ENCODE results near the gene ING4.
A peak's percentile ranks its signal among the peaks of the same experiment; 100 is the strongest.

Gene ING4

GRCh38 chr12:6662602-6662905 lies 365 bp downstream of the ING4 start:
- Histone ChIP-seq H3K27me3 (no peaks in the 10 kb centered on the region), H3K36me3 (peaks cover 18 to 41% (median 22%) of the 10 kb centered on the region in 3 donors), H3K9me3 (no peaks in the 10 kb centered on the region), H3K27ac (peak overlapping the region; percentile 81 to 83), H3K4me3 (peak overlapping the region; percentile 67 to 93), H3K4me1 (peaks cover 0 to 20% (median 13%) of the 10 kb centered on the region in 4 donors)
- DNase-seq: no peak
- intact Hi-C loops (cut with DNase I; ENCODE audit: low total_unique reads): loop anchor here (10.0 kb wide), 1 partner anchor 48 kb away; no protein-coding TSS in a partner anchor
- TF ChIP-seq CTCF (IDR thresholded peaks at IDR 0.05): no peak

GRCh38 chr12:6653987-6654386 lies 8.9 kb downstream of the ING4 start:
- H3K9me3 ChIP-seq: no peaks in the 10 kb centered on the region
- no peak for DNase-seq
- H3K4me3 ChIP-seq: no peak overlapping the region
- TF ChIP-seq CTCF (IDR thresholded peaks at IDR 0.05): no peak
- intact Hi-C loops (cut with DNase I; ENCODE audit: low total_unique reads): no loop called here
- H3K4me1 ChIP-seq: no peaks in the 10 kb centered on the region
- no peaks in the 10 kb centered on the region for H3K27me3 ChIP-seq
- H3K27ac ChIP-seq: no peak overlapping the region
- H3K36me3 ChIP-seq: peaks cover 76 to 99% (median 91%) of the 10 kb centered on the region in 3 donors

GRCh38 chr12:6653342-6653741 lies 9.6 kb downstream of the ING4 start:
- no peak overlapping the region for H3K27ac ChIP-seq
- DNase-seq: no peak
- no peak for TF ChIP-seq CTCF (IDR thresholded peaks at IDR 0.05)
- no peaks in the 10 kb centered on the region for H3K27me3 ChIP-seq
- no peak overlapping the region for H3K4me3 ChIP-seq
- H3K9me3 ChIP-seq: no peaks in the 10 kb centered on the region
- no peaks in the 10 kb centered on the region for H3K4me1 ChIP-seq
- intact Hi-C loops (cut with DNase I; ENCODE audit: low total_unique reads): no loop called here
- H3K36me3 ChIP-seq: peaks cover 77 to 100% (median 90%) of the 10 kb centered on the region in 3 donors

GRCh38 chr12:6652391-6652790 lies 10.5 kb downstream of the ING4 start:
- DNase-seq: no peak
- intact Hi-C loops (cut with DNase I; ENCODE audit: low total_unique reads): no loop called here
- no peak for TF ChIP-seq CTCF (IDR thresholded peaks at IDR 0.05)
- H3K36me3 ChIP-seq: peaks cover 75 to 96% (median 84%) of the 10 kb centered on the region in 3 donors
- no peaks in the 10 kb centered on the region for H3K27me3 ChIP-seq
- no peaks in the 10 kb centered on the region for H3K9me3 ChIP-seq
- H3K4me3 ChIP-seq: no peak overlapping the region
- H3K27ac ChIP-seq: no peak overlapping the region
- H3K4me1 ChIP-seq: peaks cover 0 to 5% (median 2%) of the 10 kb centered on the region in 4 donors

- Histone ChIP-seq H3K27me3 (no peaks in the 10 kb centered on the region), H3K4me3 (no peak overlapping the region), H3K36me3 (peaks cover 61 to 81% (median 68%) of the 10 kb centered on the region in 3 donors), H3K27ac (no peak overlapping the region), H3K4me1 (peaks cover 0 to 14% (median 5%) of the 10 kb centered on the region in 4 donors), H3K9me3 (no peaks in the 10 kb centered on the region)
- intact Hi-C loops (cut with DNase I; ENCODE audit: low total_unique reads): no loop called here
- TF ChIP-seq CTCF (IDR thresholded peaks at IDR 0.05): no peak
- no peak for DNase-seq
Observed at GRCh38 chr12:6650832-6651231, 12.1 kb downstream of the ING4 start.

- H3K9me3 ChIP-seq: no peaks in the 10 kb centered on the region
- intact Hi-C loops (cut with DNase I; ENCODE audit: low total_unique reads): no loop called here
- H3K4me3 ChIP-seq: peak within 1 kb of the TSS; percentile 46 to 53
- peaks cover 32 to 44% (median 32%) of the 10 kb centered on the region in 3 donors for H3K36me3 ChIP-seq
- peak within 1 kb of the TSS in 1 of 2 donors; percentile 62 for H3K27ac ChIP-seq
- no peaks in the 10 kb centered on the region for H3K27me3 ChIP-seq
- no peak for TF ChIP-seq CTCF (IDR thresholded peaks at IDR 0.05)
- peaks cover 0 to 14% (median 5%) of the 10 kb centered on the region in 4 donors for H3K4me1 ChIP-seq
- DNase-seq: peak; percentile 79 to 90
Observed at GRCh38 chr12:6647083-6647604, 15.8 kb downstream of the ING4 start, which contains the start of gene ACRBP. Gene ACRBP, minus strand, starts transcription at chr12:6647432. Its CDS starts 66 bp downstream, at chr12:6647366.

All from tibial artery (tissue), 4 donors.